NCI-H128 (cell line): ENCODE results near the gene USP47.

Experiments
- DNase-seq: peaks from one replicate; lab custom pipeline; 2025; ENCODE audit not compliant: unreplicated experiment; lab: John Stamatoyannopoulos, UW

Gene USP47

GRCh38 chr11:11996321-11997048 is 154.7 kb downstream of the USP47 start:
- no peak for DNase-seq

GRCh38 chr11:11997049-11997322 is 155.2 kb downstream of the USP47 start:
- no peak for DNase-seq

- DNase-seq: no peak
Measured at GRCh38 chr11:11998091-11998781, 156.5 kb downstream of the USP47 start.

- peak; percentile 17 for DNase-seq
Measured at GRCh38 chr11:12001186-12001585, 159.4 kb downstream of the USP47 start.

GRCh38 chr11:12003336-12003735 is 161.6 kb downstream of the USP47 start:
- no peak for DNase-seq

- DNase-seq: no peak
Measured at GRCh38 chr11:12003815-12004214, 162.0 kb downstream of the USP47 start.

GRCh38 chr11:12005061-12005460 is 163.3 kb downstream of the USP47 start:
- no peak for DNase-seq

- DNase-seq: no peak
Measured at GRCh38 chr11:12005476-12005875, 163.7 kb downstream of the USP47 start.

- no peak for DNase-seq
Measured at GRCh38 chr11:12006552-12007229, 164.9 kb downstream of the USP47 start.

- DNase-seq: no peak
Measured at GRCh38 chr11:12007230-12007593, 165.4 kb downstream of the USP47 start.

GRCh38 chr11:12007769-12008737 is 166.3 kb downstream of the USP47 start, which contains the start of gene DKK3:
Gene DKK3, minus strand, starts transcription at chr11:12008626. Its CDS starts 44 bp downstream, at chr11:12008582.
- DNase-seq: no peak
